Stimulated activated CD8-positive, alpha-beta memory T cell treated with anti-CD3 and anti-CD28 coated beads, Interleukin-15, amount 100 ng/mL, for 4 hours (primary cell): ENCODE measurements around the gene KCND1.

Experiments used
- DNase-seq, 2 donors: peaks; one replicate each; pipeline ENCODE4 v3.0.0-alpha.2; 2020; ENCODE audit warnings: low read depth in 2 of 2

The KCND1 gene

DNA sequence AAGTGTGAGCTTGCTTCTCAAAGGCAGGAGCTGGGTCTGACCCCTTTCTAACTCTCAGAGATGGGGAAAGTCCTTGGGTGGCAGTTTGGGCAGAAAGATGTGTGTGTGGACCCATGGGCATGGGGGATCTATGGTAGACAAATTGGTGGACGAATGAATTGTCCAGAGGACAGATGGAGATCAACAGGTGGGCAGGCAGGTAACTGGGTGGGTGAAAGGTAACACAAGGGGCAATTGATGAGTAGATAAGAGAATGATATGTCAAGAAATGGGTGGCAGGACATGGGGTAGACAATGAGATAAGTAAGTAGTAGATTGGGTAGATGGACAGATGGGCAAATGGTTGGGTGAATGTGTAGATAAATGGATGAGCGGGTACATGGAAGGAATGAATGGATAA is 2.9 kb upstream of the KCND1 start:
- no peak for DNase-seq

GRCh38 chrX:48974033-48974432 is 2.4 kb upstream of the KCND1 start:
- no peak for DNase-seq

- no peak for DNase-seq
These were observed 848 bp upstream of the KCND1 start for GRCh38 chrX:48972220-48973164.

- no peak for DNase-seq
These were observed 2.2 kb downstream of the KCND1 start for GRCh38 chrX:48969471-48969870.

GRCh38 chrX:48968377-48968776 is 3.3 kb downstream of the KCND1 start:
- DNase-seq, result no peak

DNA sequence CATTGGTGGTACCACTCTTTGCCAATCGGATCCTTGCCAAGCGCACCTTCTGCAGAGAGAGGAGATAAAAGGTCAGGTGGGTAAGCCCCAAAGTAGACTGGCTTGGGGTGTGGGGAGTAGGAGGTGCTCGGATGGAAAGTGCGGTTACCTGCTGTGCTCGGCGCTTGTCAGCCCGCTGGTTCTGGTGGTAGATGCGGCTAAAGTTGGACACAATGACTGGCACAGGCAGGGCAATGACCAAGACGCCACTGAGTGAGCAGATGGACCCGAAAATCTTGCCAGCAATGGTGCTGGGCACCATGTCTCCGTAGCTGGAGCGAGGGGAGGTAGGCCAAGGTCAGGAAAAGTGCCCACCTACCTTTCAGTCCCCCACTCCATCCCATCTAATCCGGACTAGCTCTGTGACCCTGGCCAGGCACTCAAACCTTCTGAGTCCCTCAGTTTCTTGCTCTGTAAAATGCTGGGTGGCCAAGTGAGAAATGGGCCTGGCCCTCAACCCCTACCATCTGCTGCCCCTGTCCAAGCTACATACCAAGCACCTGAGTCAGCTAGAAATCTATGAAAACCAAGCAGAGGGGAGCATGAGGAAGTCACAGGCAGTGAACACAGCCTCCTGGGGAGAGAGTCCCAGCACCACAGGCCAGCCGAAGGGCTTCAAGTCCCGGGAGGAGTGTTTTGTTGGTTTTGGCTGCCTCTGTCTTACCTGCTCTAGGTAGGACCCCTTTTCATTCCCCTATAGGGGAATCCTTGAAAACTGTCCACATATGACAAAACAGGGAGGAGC is 4.7 kb downstream of the KCND1 start:
- no peak for DNase-seq

DNA sequence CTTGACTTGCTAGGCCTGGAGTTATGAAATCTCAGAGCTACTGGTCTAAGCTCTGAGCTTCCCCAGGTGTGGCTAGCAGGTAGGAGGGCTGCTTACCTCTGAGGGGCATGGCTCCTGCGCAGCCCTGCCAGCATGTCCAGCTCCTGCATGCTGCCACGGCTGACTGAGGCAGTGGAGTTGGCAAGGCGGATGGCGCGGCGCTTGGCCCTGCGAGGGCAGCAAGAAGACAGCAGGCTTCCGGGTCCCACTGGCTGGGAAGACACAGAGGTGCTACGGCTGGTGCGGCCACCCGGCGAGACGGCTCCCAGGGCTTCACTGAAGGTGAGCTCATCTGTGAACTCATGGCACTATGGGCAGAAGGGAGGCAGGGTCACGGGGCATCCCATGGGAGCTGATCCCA is 5.7 kb downstream of the KCND1 start:
- DNase-seq, result no peak

DNA sequence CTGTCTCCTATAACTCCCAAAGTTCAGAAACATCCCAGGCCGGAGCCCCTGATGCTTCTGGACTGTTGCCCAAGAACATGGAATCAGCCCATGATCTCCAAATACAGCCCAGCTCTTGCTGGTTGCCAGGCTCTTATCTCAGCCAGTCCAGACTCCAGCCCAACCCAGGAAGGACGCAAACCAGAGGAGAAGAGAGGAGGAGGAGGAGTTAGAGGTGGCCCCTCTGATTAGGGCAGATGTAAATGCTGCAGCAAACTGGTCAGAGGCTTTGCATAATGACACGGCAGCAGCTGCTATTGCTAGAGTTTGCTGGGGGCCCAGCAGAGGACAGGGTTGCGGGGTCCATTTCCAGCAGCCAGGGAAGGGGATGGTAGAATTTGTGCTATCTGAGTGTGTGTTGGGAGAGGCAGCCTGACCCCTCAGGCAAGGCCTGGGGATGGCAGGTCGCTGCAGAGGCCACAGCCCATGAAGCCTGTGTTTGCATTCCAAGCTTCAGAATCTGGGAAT is 10.0 kb downstream of the KCND1 start:
- DNase-seq, result no peak

GRCh38 chrX:48960291-48960690 is 11.4 kb downstream of the KCND1 start:
- DNase-seq, result no peak

DNA sequence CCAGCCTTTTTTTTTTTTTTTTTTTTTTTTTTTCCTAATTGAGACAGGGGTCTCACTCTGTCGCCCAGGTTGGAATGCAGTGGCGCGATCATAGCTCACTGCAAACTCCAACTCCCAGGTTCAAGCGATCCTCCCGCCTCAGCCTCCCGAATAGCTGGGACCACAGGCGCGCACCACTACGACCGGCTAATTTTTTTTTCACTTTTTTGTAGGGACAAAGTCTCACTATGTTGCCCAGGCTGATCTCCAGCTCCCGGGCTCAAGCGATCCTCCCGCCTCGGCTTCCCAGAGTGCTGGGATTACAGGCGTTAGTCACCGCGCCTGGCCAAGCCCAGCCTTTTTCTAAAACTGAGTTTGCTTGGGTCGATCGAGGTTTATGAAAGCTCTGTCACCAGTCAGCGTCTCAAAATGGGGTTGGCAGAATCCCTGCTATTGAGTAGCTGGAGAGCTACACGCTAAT is 13.0 kb downstream of the KCND1 start:
- DNase-seq, result no peak

- peak; percentile 82 to 87 for DNase-seq
These were observed 13.6 kb downstream of the KCND1 start for GRCh38 chrX:48957827-48958634.

DNA sequence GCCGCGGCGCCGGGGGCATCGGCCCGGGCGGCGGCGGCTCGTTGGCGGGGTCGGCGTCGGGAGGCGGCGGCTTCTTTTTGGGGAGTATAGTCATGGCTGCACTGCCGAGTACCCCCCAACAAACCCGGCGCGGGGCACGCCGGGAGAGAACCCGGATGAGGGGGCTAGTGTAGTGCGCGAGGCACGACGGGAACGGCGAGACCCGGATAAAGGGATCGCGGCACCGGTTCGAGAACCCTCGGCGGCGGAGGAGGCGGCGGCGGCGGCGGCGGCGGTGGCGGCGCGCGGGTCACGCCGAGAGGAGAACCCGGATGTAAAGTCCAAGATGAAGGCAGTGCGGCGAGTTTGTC is 14.2 kb downstream of the KCND1 start, which contains the start of gene OTUD5:
OTUD5 (minus strand) TSS at position 131 of the 350 bp plus-strand sequence; CDS start at position 94, 37 bp downstream.
- peak; percentile 55 to 60 for DNase-seq

DNA sequence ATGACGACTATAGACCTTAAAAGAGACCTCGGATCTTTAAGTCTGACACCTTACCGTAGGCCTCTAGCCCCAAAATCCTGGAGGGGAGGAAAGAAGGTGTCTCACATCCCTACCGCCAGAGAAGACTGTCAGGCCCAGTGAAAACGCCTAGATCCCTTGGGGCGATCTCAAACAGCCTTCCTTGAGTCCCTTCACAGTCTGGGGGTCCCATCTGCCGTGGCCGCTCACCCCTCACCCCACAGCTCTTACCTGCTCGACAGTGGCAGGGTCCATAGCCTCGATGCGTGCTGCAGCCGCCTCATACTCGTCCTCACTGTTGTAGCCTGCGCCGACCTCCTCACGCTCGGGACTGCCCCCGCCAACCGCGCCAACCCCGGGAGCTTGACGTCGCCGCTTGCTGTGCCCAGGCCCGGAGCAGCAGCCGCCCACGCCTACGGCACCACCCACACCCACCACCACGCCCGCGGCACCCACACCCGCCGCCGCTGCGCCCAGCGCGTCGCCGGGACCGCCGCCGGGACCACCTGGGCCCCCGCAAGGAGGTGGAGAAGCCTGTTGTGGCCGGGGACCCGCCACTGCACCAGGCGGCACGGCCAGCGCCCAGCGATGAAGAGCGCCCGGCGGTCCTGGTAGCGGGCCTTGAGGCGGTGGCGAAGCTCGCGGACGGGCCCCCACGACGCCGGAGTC is 14.8 kb downstream of the KCND1 start:
- peak; percentile 36 to 50 for DNase-seq

DNA sequence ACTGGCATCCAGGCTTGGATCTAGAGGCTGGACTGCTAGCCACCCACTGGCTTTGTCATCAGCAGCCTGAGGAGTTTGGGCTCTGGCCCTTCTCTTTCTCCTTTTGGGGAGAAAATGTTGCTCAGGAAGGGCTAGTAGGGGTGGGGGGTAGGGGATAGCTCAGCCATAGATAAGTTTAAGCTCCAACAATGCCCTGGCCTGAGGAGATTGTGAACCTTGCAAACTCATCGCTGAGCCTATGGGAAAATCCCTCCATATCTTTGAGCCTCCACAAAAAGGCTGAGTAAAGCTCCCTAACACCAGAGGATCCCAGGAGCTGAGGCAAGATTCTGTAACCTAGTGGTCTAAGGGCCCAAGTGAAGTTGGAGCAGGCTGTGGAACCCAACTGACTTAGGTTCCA is 23.1 kb downstream of the KCND1 start:
- no peak for DNase-seq

DNA sequence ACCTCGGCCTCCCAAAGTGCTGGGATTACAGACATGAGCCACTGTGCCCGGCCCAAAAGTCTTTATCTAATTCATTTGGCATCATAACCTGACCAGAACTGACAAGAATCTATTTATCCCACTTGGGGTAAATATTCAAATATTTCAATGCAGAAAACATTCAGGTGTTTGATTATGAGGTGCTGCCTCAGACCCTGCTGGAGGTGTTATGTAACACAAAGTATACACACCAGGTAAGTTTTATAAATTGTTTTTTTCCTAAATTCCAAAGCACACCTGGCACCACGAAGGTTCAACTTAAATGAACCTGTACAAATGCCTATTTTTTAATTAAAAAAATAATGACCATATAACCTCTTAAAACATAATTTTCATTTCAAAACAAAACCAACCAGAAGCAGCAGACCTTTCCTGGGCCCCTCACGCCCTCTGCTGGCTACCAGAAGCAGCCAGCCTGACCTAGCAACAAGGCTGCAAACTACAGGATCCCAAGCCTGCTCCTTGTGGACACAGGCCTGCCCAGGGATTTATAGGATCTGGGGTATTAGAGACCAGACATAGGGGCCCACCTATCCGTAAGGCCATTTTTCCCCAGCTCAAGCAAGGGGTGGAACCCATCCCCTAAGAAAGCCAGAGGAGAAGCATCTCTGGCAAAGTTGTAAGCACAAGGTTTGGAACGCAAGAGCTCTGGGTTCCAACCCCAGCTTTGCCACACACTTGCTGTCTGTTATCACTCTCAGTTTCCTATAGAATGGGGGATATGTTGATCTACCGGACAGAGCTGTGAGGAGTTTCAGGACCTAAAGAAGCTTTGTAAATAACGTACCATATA is 25.9 kb downstream of the KCND1 start:
- DNase-seq, result no peak

DNA sequence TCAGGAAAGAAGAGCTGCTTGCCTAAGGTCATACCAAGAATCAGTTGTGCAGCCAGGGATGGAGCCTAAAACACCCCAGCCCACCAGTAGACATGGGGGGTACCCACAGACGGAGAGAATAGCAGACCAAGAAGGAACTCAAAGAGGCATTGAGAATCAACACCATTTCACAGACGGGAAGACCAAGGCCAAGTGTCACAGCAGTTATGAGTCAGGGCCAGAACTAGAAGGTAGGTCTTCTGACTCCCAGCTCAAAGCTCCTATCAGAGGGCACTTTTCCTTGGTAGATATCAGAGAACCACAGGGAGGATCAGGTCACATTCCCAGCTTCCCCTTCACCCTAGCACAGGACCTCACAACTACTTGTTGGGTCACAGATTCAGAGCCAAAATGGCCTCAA is 28.7 kb downstream of the KCND1 start:
- DNase-seq, result no peak

DNA sequence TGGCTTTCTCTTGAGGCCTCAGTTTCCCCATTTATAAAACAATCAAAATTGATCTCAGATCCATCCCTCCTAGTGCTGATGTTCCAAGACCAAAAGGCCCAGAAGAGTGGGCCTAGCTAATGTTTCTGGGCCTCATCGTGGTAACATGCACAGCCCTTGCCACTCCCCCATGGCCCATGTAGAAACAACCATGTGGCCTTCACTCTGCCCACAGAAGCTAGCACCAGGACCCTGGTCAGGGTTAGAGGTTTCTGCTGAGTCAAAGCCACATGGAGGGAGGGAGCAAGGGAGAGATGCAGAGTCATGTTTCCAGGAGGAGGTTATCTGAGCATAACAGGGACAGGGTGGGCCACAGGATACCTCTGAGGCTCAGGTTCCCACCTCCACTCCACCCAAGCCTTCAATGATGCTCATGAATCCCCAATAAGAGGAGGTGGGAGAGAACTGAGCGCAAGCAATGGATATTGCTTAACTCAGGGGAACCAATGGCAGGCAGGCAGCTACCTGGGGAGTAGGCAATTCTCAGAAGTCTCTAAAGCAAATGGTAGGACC is 31.2 kb downstream of the KCND1 start:
- DNase-seq, result no peak

DNA sequence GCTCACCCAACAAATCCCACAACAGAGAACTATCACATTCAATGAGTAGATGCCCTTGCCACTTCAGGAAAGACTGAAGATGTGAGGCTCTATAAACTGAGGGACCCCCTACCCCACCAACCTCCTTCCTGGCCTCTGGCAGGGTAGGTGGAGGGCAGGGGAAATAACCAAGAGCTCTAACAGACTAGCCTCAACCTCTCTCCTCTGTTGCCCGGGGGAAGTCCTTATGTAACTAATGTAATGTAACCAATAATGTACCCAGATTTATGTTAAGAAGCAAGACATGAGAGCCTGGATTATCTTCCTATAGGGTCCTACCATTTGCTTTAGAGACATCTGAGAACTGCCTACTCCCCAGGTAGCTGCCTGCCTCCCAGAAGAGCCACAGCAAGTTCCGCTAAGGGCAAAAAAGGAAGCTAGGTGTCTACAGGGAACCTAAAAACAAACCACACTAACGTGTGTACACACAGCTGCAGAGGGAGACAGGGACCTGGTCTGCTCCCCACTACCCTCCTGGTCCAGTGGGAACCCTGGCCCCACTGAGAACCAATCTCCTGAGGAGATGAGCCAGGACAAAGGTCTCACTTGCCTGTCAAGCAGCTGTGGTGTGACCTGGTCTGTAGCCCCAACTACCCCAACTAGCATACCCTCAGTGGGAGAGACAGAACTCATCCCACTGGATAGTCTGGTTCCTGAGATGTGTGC is 32.0 kb downstream of the KCND1 start:
- no peak for DNase-seq

DNA sequence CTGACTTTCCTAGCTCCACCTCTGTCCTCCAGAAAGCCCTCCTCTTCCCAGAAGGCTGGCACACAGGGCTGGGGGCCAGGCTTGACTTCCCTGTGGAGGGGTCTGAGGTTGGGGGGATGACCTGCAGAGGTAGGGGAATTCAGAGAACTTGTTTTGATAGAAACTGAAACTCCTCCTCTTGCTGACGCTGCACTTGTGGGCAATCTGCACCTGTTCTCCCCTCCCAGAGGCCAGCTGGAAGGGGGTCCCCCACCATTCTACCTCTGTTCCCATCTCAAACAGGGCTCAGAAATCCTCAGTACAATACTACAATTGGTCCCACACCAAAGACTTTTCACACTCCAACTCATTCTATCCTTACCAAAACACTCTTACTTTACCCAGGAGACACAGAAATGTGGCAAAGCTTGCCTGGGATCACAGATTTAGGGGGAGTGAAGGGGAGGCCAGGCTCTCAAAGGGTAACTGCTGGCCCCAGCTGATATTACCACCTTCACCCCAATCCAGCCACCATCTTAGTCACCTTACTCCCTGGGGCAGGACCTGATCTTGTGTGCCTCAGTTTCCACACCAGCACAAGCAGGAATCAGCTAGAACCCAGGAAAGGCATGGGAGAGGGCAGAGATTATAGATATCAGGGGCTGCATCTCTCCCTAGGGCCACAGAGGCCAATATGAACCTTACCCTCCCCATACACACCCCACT is 32.8 kb downstream of the KCND1 start:
- peak in 1 of 2 donors; percentile 17 for DNase-seq
